Gastroesophageal sphincter (tissue), 4 donors: ENCODE measurements around the gene CACNG7. TPM values are rescaled to one million over a fixed set of nuclear protein-coding genes. Genes with fewer than 3 reads are reported as not detected.

Source experiments
- ATAC-seq: fragments of 150-250 bp; one replicate; pipeline ENCODE4 v1.9.1; 2016; ENCODE audit warnings: mild to moderate bottlenecking, moderate library complexity
- H3K27ac ChIP-seq, 4 donors: fragments of 200-600 bp; sonication (generic) in 3 of 4; 1 replicate in 3 of 4; 2 replicates in 1 of 4; pipeline ENCODE4 v1.5.1; 2016 to 2019
- H3K27me3 ChIP-seq: fragments of 200-600 bp; sonication (generic); one replicate; pipeline ENCODE4 v1.5.1; 2019
- H3K36me3 ChIP-seq, 2 donors: fragments of 200-600 bp; sonication (generic); one replicate each; pipeline ENCODE4 v1.5.1; 2019; ENCODE audit warnings: control low read depth in 1 of 2
- H3K4me1 ChIP-seq, 3 donors: fragments of 200-600 bp; sonication (generic); 1 replicate in 2 of 3; 2 replicates in 1 of 3; pipeline ENCODE4 v1.5.1; 2016 to 2019; ENCODE audit warnings: control low read depth in 2 of 3
- H3K4me3 ChIP-seq, 2 donors: fragments of 200-600 bp; sonication (generic); one replicate each; pipeline ENCODE4 v1.5.1; 2019; ENCODE audit warnings: mild to moderate bottlenecking in 1 of 2, moderate library complexity in 1 of 2
- H3K9me3 ChIP-seq, 3 donors: fragments of 200-600 bp; sonication (generic); one replicate each; pipeline ENCODE4 v1.5.1; 2017 to 2019; ENCODE audit warnings: control low read depth in 2 of 3
- EP300 ChIP-seq: sonication (generic); formaldehyde crosslinking; IDR thresholded peaks from one replicate; pipeline ENCODE4 v1.6.1; 2017; ENCODE audit warnings: antibody characterized with exemption, mild to moderate bottlenecking
- POLR2A ChIP-seq, 2 donors: fragments of 450-650 bp; IDR thresholded peaks; one replicate each; pipeline ENCODE4 v1.6.1; 2017; ENCODE audit warnings: antibody characterized with exemption in 2 of 2, mild to moderate bottlenecking in 2 of 2, moderate library complexity in 1 of 2
- POLR2AphosphoS5 ChIP-seq: sonication (generic); formaldehyde crosslinking; IDR thresholded peaks from one replicate; pipeline ENCODE4 v1.6.1; 2017; ENCODE audit warnings: antibody characterized with exemption
- WGBS, 2 donors: methylation state at CpG; one replicate each; pipeline ENCODE4 v1.1.5; 2018; ENCODE audit warnings: low coverage in 1 of 2; 5-methylcytosine and 5-hydroxymethylcytosine counted together
- total RNA-seq, 4 donors: library from RNA; depleted of rRNA; stranded (reverse); fragments of >200 nt; gene quantifications; one replicate each; pipeline ENCODE4 v1.1.0, GENCODE V29; 2016
- TF ChIP-seq, protein P1 (sequence below), 4 experiments: fragments of 200-600 bp in 2 of 4; fragments of 450-650 bp in 2 of 4; sonication (generic) in 1 of 4; IDR thresholded peaks; one replicate each; pipeline ENCODE4 v1.5.1; 2017 to 2019; ENCODE audit warnings: antibody characterized with exemption in 4 of 4, mild to moderate bottlenecking in 2 of 4, moderate library complexity in 2 of 4

CACNG7 gene
- total RNA-seq, 4 donors from 2014 or later, result not detected

DNA sequence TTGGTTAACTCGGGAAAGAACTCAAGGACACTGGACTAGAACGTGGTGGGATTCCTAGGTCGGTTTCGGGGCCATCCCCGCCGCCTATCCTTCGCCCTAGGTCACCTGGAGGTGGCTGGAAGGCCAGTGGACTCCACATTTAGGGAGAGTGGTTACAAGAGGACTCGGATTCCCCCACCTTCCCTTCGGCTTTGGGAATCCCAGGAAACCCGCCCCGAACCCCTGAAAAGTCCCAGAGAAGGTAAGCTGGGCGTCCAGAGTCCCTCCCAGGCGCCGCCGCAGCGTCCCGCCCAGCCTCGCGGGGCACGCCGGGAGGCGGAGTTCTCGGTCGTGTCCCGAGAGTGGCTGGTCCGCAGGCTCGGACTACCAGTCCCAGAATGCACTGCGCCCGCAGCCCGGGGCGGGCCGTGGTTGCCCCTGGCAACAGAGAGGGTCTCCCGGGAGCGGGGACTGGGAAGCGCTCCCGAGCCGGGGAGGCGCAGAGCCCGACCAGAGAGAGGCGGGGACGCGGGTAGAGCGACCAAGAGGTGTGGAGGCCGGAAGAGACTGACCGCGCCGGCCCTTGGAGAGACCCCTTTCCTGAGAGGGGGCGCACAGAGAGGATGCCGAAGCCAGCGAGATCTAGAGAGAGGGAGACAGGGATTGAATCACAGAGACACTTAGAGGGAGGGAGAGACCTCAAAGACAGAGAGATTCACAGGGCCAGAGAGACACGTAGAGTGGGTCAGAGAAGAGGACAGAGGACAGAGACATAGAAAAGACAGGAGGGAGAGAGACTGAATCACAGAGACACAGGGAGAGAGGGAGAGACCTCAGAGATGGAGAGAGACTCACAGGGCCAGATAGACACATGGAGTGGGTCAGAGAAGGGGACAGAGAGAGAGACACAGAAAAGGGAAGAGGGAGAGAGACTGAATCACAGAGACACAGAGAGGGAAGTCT lies 29.7 kb upstream of the CACNG7 start:
- WGBS, 2 donors, result 1 to 4% methylated on average over 5 to 12 of the region's 51 CpGs
- H3K9me3 ChIP-seq, result no peaks in the 10 kb centered on the region
- peak overlapping the region; percentile 11 to 52 for H3K4me3 ChIP-seq
- peaks cover 50% of the 10 kb centered on the region for H3K27me3 ChIP-seq
- peaks cover 0 to 19% of the 10 kb centered on the region in 2 donors for H3K36me3 ChIP-seq
- TF ChIP-seq, protein P1, sequence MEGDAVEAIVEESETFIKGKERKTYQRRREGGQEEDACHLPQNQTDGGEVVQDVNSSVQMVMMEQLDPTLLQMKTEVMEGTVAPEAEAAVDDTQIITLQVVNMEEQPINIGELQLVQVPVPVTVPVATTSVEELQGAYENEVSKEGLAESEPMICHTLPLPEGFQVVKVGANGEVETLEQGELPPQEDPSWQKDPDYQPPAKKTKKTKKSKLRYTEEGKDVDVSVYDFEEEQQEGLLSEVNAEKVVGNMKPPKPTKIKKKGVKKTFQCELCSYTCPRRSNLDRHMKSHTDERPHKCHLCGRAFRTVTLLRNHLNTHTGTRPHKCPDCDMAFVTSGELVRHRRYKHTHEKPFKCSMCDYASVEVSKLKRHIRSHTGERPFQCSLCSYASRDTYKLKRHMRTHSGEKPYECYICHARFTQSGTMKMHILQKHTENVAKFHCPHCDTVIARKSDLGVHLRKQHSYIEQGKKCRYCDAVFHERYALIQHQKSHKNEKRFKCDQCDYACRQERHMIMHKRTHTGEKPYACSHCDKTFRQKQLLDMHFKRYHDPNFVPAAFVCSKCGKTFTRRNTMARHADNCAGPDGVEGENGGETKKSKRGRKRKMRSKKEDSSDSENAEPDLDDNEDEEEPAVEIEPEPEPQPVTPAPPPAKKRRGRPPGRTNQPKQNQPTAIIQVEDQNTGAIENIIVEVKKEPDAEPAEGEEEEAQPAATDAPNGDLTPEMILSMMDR (IDR thresholded peaks at IDR 0.05), result peak in 1 of 4 experiments; percentile 24
- no peak for TF ChIP-seq POLR2A (IDR thresholded peaks at IDR 0.05)
- peaks cover 5 to 70% (median 31%) of the 10 kb centered on the region in 3 donors for H3K4me1 ChIP-seq
- peak overlapping the region in 1 of 4 donors; percentile 17 for H3K27ac ChIP-seq
- peak; percentile 94 for ATAC-seq

DNA sequence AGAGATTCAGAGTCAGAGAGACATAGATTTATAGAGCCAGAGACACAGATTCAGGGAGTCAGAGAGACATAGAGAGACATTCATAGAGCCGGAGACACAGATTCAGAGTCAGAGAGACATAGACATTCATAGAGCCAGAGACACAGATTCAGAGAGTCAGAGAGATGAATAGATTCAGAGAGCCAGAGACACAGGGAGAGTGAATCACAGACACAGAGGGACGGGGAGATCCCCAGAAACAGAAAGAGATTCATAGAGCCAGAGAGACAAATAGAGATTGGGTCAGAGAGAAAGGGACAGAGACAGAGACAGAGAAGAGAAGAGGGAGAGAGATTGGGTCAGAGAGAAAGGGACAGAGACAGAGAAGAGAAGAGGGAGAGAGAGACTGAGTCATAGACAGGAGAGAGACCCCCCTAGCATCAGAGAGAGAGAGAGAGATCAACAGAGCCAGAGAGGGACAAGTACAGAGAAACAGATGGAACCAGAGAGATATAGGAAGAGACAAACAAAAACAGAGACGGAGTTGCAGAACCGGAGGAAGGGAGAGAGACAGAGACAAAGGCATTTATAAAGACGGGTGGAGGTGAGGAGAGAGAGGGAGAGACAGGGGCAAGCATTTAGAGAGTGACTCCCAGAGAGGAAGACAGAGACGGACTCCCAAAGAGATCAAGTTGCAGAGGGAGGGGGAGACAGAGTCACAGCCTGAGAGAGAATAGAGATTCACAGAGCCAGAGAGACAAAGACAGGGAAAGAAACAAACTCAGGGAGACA lies 28.2 kb upstream of the CACNG7 start:
- 23 to 30% methylated on average over 5 to 6 of the region's 6 CpGs for WGBS, 2 donors
- H3K4me3 ChIP-seq, result no peak overlapping the region
- peaks cover 5 to 55% (median 26%) of the 10 kb centered on the region in 3 donors for H3K4me1 ChIP-seq
- H3K27ac ChIP-seq, result no peak overlapping the region
- no peak for ATAC-seq
- no peaks in the 10 kb centered on the region for H3K9me3 ChIP-seq
- TF ChIP-seq POLR2A (IDR thresholded peaks at IDR 0.05) (no peak), POLR2AphosphoS5 (no peak), EP300 (no peak)
- TF ChIP-seq, protein P1 (IDR thresholded peaks at IDR 0.05), result no peak
- H3K36me3 ChIP-seq, result peaks cover 0 to 4% of the 10 kb centered on the region in 2 donors
- H3K27me3 ChIP-seq, result peaks cover 65% of the 10 kb centered on the region

DNA sequence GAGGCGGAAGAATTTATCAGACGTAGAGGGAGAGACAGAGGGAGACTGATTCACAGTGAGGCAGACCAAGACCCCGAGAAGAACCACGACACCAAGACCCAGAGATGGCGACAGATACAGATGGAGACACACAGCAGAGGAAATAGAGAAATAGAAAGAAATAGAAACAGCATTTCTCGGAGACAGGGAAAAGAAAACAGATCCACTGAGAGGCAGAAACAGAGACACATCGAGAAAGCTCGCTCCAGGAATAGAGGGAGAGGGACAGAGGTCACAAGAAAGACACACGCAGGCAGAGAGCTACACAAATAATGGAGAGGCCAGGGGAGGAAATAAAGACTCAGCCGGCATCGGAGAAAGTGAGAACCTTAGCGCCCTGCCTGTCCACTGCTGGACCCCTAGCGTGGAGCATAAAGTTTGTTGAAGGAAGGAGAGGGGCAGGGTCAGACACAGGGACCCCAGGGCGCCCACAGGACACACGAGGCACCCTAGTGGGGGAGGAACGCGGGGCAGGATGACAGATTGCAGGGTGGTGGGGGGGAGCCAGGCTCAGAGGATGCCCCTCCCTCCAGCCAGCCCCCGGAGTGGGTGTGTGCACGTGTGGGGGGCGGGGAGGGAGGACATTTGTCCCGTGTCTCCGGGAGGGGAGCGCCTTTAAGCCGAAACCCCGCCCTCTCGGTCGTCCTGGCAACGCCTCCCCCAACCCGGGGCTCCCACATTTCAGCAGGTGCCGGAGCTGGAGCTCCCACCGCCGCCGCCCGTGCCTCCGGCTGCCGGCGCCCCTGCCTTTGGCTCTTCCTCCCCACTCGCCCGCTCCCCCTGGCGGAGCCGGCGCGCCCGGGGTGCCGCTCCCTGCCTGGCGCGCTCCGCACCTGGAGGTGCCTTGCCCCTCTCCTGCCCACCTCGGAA lies 27.3 kb upstream of the CACNG7 start, which contains the start of gene PRKCG:
Gene PRKCG, plus strand, starts transcription at position 716 of the 909 bp plus-strand sequence. CDS start 298 bp downstream, outside the sequence.
- Histone ChIP-seq H3K36me3 (no peaks in the 10 kb centered on the region), H3K27me3 (peaks cover 69% of the 10 kb centered on the region), H3K27ac (no peak within 1 kb of the TSS), H3K4me1 (peaks cover 5 to 48% (median 26%) of the 10 kb centered on the region in 3 donors), H3K9me3 (no peaks in the 10 kb centered on the region), H3K4me3 (peak within 1 kb of the TSS in 1 of 2 donors; percentile 36)
- no peak for ATAC-seq
- TF ChIP-seq, protein P1 (IDR thresholded peaks at IDR 0.05), result peak in 3 of 4 experiments; percentile 39 to 80 (median 57)
- TF ChIP-seq EP300, result no peak
- 3% methylated on average over 21 to 28 of the region's 49 CpGs for WGBS, 2 donors

DNA sequence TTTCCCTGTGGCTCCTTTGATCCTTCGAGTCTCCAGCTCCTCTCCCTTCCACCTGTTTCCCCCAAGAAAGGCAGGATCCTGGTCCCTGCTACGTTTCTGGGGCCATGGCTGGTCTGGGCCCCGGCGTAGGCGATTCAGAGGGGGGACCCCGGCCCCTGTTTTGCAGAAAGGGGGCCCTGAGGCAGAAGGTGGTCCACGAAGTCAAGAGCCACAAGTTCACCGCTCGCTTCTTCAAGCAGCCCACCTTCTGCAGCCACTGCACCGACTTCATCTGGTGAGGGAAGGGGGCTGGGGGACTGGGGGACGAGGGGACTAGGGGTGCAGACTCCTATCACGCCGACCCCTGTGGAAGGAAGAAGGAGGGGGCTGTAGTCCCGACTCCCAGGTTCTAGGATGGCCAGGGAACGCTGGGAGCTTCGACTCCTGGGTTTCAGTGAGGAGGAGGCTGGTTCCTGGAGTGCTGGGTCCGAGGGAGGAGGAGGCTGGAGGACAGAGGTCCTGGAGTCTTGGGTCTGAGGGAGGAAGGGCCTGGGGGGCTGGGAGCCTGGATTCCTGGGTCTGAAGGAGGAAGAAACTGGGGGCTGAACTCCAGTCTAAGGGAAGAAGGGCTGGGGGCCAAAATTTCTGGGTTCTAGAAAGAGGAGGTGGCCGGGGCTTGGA lies 26.6 kb upstream of the CACNG7 start:
- no peak for TF ChIP-seq POLR2A (IDR thresholded peaks at IDR 0.05)
- Histone ChIP-seq H3K4me3 (peak overlapping the region in 1 of 2 donors; percentile 36), H3K36me3 (no peaks in the 10 kb centered on the region), H3K27me3 (peaks cover 69% of the 10 kb centered on the region), H3K9me3 (no peaks in the 10 kb centered on the region), H3K4me1 (peaks cover 5 to 40% (median 26%) of the 10 kb centered on the region in 3 donors), H3K27ac (no peak overlapping the region)
- WGBS, 2 donors, result 5 to 20% methylated on average over 2 to 3 of the region's 18 CpGs
- ATAC-seq, result no peak
